Measurements from ENCODE around the gene OTOF.

GRCh38 chr2:26484579-26484978, 6.7 kb upstream of the OTOF start:
- TF ChIP-seq CTCF (IDR thresholded peaks at IDR 0.05 in 8 of 11, conservative IDR thresholded peaks at IDR 0.05 in 3 of 11) = no peak
- TF ChIP-seq POLR2A (IDR thresholded peaks at IDR 0.05) = no peak
- TF ChIP-seq POLR2AphosphoS5 (IDR thresholded peaks at IDR 0.05) = no peak

Measured in spleen (tissue), 7 donors.